ENCODE data around the gene PRKACG. TPM values are rescaled to one million over a fixed set of nuclear protein-coding genes. Genes with fewer than 3 reads are reported as not detected.

The PRKACG gene
- total and polyA plus RNA-seq, 2 experiments from 2014 or later, result not detected

DNA sequence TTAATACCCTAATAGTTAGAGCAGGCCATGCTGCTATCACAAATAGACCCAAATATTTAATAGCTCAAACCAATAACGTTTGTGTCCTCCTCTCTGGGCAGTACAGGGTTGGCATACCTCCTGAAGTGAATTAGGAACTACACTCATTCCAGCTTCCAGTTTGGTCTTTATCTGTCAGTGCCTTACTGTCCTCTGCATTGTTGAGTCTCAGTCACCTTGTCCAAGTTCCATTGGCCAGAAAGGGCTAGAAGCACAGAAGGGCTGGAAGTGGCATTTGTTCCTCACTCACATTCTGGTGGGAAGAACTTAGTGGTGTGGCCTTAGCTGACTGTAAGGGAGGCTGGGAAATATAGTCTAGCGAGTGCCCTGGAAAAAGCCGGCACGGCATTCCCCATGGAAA is 32.8 kb upstream of the PRKACG start:
- H3K36me3 ChIP-seq (ENCODE audit: low read depth), result no peaks in the 10 kb centered on the region
- H3K4me2 ChIP-seq (ENCODE audit: unreplicated experiment), result no peak overlapping the region
- H3K4me3 ChIP-seq, result no peak overlapping the region
- TF ChIP-seq EZH2phosphoT487 (IDR thresholded peaks at IDR 0.05; ENCODE audit: insufficient read depth, low read depth), result no peak
- TF ChIP-seq EZH2 (IDR thresholded peaks at IDR 0.05; ENCODE audit: insufficient read depth, poor library complexity, severe bottlenecking), result no peak
- H3K9me2 ChIP-seq (ENCODE audit: insufficient read depth), result no peaks in the 10 kb centered on the region
- in situ Hi-C loops (cut with MboI), result no loop called here
- H3K27me3 ChIP-seq (replicated peaks; ENCODE audit: insufficient read depth), result no peaks in the 10 kb centered on the region
- WGBS, 2 experiments (ENCODE audit: low coverage in 1 of 2, low lambda C conversion rate in 2 of 2, missing lambda C conversion rate in 2 of 2), result 83 to 84% methylated on average over 4 of the region's 4 CpGs
- H3K9ac ChIP-seq, result no peak overlapping the region
- H3K27ac ChIP-seq, result no peak overlapping the region
- H3K79me2 ChIP-seq (ENCODE audit: insufficient read depth), result peaks cover 2% of the 10 kb centered on the region; the same call in 1 of the 2 replicates
- H3K9me3 ChIP-seq (ENCODE audit: low read depth), result no peaks in the 10 kb centered on the region
- peaks cover 6% of the 10 kb centered on the region; the same call in 1 of the 2 replicates for H3K4me1 ChIP-seq (ENCODE audit: insufficient read depth)
- H2AFZ ChIP-seq, result no peak overlapping the region
- no peaks in the 10 kb centered on the region for H4K20me1 ChIP-seq (ENCODE audit: insufficient read depth)
- no peaks in the 10 kb centered on the region for H3F3A ChIP-seq (ENCODE audit: insufficient read depth)
- no peak for DNase-seq

DNA sequence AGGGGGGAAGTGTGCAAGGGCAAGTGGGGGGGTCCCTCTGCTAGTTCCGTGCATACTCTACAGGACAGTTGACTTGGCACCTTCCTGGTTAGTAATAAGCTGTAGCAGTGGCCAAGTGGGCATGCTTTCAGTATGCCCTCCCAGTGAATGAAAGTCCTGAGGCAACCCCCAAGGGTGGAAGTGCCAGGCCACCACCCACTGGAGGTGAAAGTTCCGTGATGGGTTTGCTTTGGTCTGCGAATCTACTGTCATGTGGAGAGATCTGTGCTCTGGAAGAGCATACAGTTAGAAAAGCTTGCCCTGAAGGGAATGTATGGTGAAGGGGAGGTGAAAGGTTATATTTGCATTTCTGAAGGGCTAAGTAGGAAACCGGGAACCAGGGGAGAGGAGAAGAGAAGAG is 31.9 kb upstream of the PRKACG start:
- in situ Hi-C loops (cut with MboI), result no loop called here
- no peak overlapping the region for H2AFZ ChIP-seq
- no peak overlapping the region for H3K4me3 ChIP-seq
- H3K9ac ChIP-seq, result no peak overlapping the region
- no peak for TF ChIP-seq EZH2phosphoT487 (IDR thresholded peaks at IDR 0.05; ENCODE audit: insufficient read depth, low read depth)
- no peak for TF ChIP-seq EZH2 (IDR thresholded peaks at IDR 0.05; ENCODE audit: insufficient read depth, poor library complexity, severe bottlenecking)
- peaks cover 6% of the 10 kb centered on the region; the same call in 1 of the 2 replicates for H3K4me1 ChIP-seq (ENCODE audit: insufficient read depth)
- 93% methylated on average over 4 of the region's 4 CpGs for WGBS, 2 experiments (ENCODE audit: low coverage in 1 of 2, low lambda C conversion rate in 2 of 2, missing lambda C conversion rate in 2 of 2)
- H3K27ac ChIP-seq, result no peak overlapping the region
- no peaks in the 10 kb centered on the region for H3K36me3 ChIP-seq (ENCODE audit: low read depth)
- H3K4me2 ChIP-seq (ENCODE audit: unreplicated experiment), result no peak overlapping the region
- H3K79me2 ChIP-seq (ENCODE audit: insufficient read depth), result peaks cover 11% of the 10 kb centered on the region; the same call in 1 of the 2 replicates
- no peaks in the 10 kb centered on the region for H3K27me3 ChIP-seq (replicated peaks; ENCODE audit: insufficient read depth)
- no peak for DNase-seq
- H4K20me1 ChIP-seq (ENCODE audit: insufficient read depth), result no peaks in the 10 kb centered on the region
- no peaks in the 10 kb centered on the region for H3K9me3 ChIP-seq (ENCODE audit: low read depth)
- H3K9me2 ChIP-seq (ENCODE audit: insufficient read depth), result no peaks in the 10 kb centered on the region
- no peaks in the 10 kb centered on the region for H3F3A ChIP-seq (ENCODE audit: insufficient read depth)

DNA sequence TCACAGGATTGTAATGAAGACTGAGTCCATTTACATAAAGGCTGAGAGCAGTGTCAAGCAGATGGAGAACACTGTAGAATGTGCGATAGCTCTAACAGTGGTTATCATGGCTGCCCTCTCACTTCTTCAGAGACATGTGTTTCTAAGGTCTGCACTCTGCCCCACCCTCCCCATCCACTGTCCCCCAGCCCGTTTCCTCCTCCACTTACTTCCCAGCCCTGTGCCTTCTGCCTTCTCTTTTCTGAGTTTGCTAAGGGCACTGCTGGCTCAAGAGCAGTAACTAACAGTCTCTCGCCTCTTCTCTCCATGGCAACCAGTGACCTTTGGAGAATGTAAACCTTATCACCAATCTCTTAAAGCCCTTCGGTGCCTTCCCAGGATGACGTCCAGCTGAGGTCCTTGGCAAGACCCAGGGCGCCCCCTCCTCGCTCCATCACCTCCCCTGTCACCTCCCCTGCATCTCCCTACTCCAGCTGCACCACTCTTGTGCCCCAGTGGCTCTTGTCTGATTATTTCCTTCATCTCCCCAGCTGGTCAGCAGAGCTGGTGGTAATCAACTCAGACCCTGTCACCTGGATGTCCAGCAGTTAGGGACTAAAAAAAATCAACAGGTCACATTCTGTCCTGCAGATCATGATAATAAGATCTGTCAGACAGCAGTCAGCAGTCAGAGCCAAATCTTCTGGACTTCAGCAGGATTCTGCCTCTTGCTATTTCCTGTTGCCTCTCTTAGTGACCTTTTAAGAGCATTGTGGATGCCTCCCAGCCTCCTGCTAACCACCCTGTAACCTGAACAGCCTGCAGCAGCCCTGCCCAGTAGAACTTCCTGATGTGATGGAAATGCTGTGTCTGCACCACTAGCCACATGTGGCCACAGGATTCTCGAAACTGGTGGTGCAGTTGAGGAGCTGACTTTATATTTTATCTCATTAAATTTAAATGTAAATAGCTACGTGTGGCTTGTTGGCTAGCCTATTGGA is 30.6 kb upstream of the PRKACG start:
- H2AFZ ChIP-seq, result no peak overlapping the region
- H3K79me2 ChIP-seq (ENCODE audit: insufficient read depth), result peaks cover 14% of the 10 kb centered on the region; the same call in 1 of the 2 replicates
- no peak overlapping the region for H3K4me3 ChIP-seq

DNA sequence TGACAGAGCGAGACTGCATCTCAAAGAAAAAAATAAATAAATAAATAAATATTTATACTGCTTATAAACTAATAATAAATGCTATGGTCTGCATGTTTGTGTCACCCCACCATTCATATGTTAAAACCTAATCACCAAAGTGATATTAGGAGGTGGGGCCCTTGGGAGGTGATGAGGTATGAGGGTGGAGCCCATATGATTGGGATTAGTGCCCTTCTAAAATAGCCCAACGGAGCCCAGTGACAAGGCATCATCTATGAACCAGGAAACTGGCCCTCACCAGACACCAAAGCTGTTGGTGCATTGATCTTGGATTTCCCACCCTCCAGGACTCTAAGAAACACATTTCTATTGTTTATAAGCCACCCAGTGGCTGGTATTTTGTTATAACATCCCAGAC is 26.7 kb upstream of the PRKACG start:
- H4K20me1 ChIP-seq (ENCODE audit: insufficient read depth), result no peaks in the 10 kb centered on the region
- H3K27ac ChIP-seq, result no peak overlapping the region
- H2AFZ ChIP-seq, result no peak overlapping the region
- H3K36me3 ChIP-seq (ENCODE audit: low read depth), result no peaks in the 10 kb centered on the region
- H3K4me2 ChIP-seq (ENCODE audit: unreplicated experiment), result no peak overlapping the region
- H3K9ac ChIP-seq, result no peak overlapping the region
- no peak for DNase-seq
- no peaks in the 10 kb centered on the region for H3K27me3 ChIP-seq (replicated peaks; ENCODE audit: insufficient read depth)
- no peak overlapping the region for H3K4me3 ChIP-seq
- H3F3A ChIP-seq (ENCODE audit: insufficient read depth), result no peaks in the 10 kb centered on the region
- in situ Hi-C loops (cut with MboI), result no loop called here
- peaks cover 6% of the 10 kb centered on the region; the same call in 1 of the 2 replicates for H3K4me1 ChIP-seq (ENCODE audit: insufficient read depth)
- TF ChIP-seq EZH2phosphoT487 (IDR thresholded peaks at IDR 0.05; ENCODE audit: insufficient read depth, low read depth), result no peak
- TF ChIP-seq EZH2 (IDR thresholded peaks at IDR 0.05; ENCODE audit: insufficient read depth, poor library complexity, severe bottlenecking), result no peak
- H3K9me3 ChIP-seq (ENCODE audit: low read depth), result no peaks in the 10 kb centered on the region
- H3K9me2 ChIP-seq (ENCODE audit: insufficient read depth), result no peaks in the 10 kb centered on the region
- H3K79me2 ChIP-seq (ENCODE audit: insufficient read depth), result peaks cover 41% of the 10 kb centered on the region
- WGBS, 2 experiments (ENCODE audit: low coverage in 1 of 2, low lambda C conversion rate in 2 of 2, missing lambda C conversion rate in 2 of 2), result 95 to 97% methylated on average over 2 of the region's 2 CpGs

More for the DNA sequence above, 30.6 kb upstream of the PRKACG start:
- WGBS, 2 experiments (ENCODE audit: low coverage in 1 of 2, low lambda C conversion rate in 2 of 2, missing lambda C conversion rate in 2 of 2), result 83 to 86% methylated on average over 9 of the region's 9 CpGs
- no peaks in the 10 kb centered on the region for H3K27me3 ChIP-seq (replicated peaks; ENCODE audit: insufficient read depth)
- H3F3A ChIP-seq (ENCODE audit: insufficient read depth), result no peaks in the 10 kb centered on the region
- no peaks in the 10 kb centered on the region for H3K36me3 ChIP-seq (ENCODE audit: low read depth)
- in situ Hi-C loops (cut with MboI), result no loop called here
- no peaks in the 10 kb centered on the region for H3K9me3 ChIP-seq (ENCODE audit: low read depth)
- peak; percentile 19 for DNase-seq
- no peaks in the 10 kb centered on the region for H4K20me1 ChIP-seq (ENCODE audit: insufficient read depth)
- H3K4me1 ChIP-seq (ENCODE audit: insufficient read depth), result peaks cover 6% of the 10 kb centered on the region; the same call in 1 of the 2 replicates
- no peaks in the 10 kb centered on the region for H3K9me2 ChIP-seq (ENCODE audit: insufficient read depth)
- H3K27ac ChIP-seq, result no peak overlapping the region
- H3K9ac ChIP-seq, result no peak overlapping the region
- TF ChIP-seq EZH2phosphoT487 (IDR thresholded peaks at IDR 0.05; ENCODE audit: insufficient read depth, low read depth) (no peak), EZH2 (IDR thresholded peaks at IDR 0.05; ENCODE audit: insufficient read depth, poor library complexity, severe bottlenecking) (no peak)
- H3K4me2 ChIP-seq (ENCODE audit: unreplicated experiment), result no peak overlapping the region
